NOMO-1 treated with dmso at 0.1 percent for 144 hours (cell line): ENCODE results near the gene NTSR1.
"Not testable (repeated sequence)": the region's sequence is repeated elsewhere in the genome, so short reads cannot be mapped to it uniquely, and the experiment has no call there.

Experiments used
- DNase-seq: peaks from one replicate; lab custom pipeline; 2025; ENCODE audit not compliant: unreplicated experiment; lab: John Stamatoyannopoulos, UW

Gene NTSR1

GRCh38 chr20:62671765-62672164, 36.9 kb upstream of the NTSR1 start:
- DNase-seq: peak; percentile 67

GRCh38 chr20:62674370-62674769, 34.3 kb upstream of the NTSR1 start:
- DNase-seq: no peak

- DNase-seq: peak; percentile 79
Observed at GRCh38 chr20:62675156-62675876, 33.3 kb upstream of the NTSR1 start.

- no peak for DNase-seq
Observed at GRCh38 chr20:62675877-62676260, 32.8 kb upstream of the NTSR1 start.

- no peak for DNase-seq
Observed at GRCh38 chr20:62676976-62677375, 31.7 kb upstream of the NTSR1 start.

- no peak for DNase-seq
Observed at GRCh38 chr20:62677678-62678077, 31.0 kb upstream of the NTSR1 start.

GRCh38 chr20:62678553-62678952, 30.1 kb upstream of the NTSR1 start:
- peak; percentile 89 for DNase-seq

GRCh38 chr20:62679978-62680589, 28.6 kb upstream of the NTSR1 start:
- DNase-seq: no peak

GRCh38 chr20:62682912-62683517, 25.6 kb upstream of the NTSR1 start:
- DNase-seq: no peak

GRCh38 chr20:62683660-62684322, 24.8 kb upstream of the NTSR1 start:
- DNase-seq: not testable (repeated sequence)

- DNase-seq: no peak
Observed at GRCh38 chr20:62684981-62685380, 23.7 kb upstream of the NTSR1 start.

- DNase-seq: peak; percentile 79
Observed at GRCh38 chr20:62685781-62686555, 22.7 kb upstream of the NTSR1 start.

- no peak for DNase-seq
Observed at GRCh38 chr20:62686869-62687830, 21.5 kb upstream of the NTSR1 start.

- DNase-seq: no peak
Observed at GRCh38 chr20:62688083-62688482, 20.6 kb upstream of the NTSR1 start.

- DNase-seq: no peak
Observed at GRCh38 chr20:62688855-62689460, 19.7 kb upstream of the NTSR1 start.

GRCh38 chr20:62689861-62690260, 18.8 kb upstream of the NTSR1 start:
- no peak for DNase-seq

GRCh38 chr20:62690261-62690820, 18.3 kb upstream of the NTSR1 start:
- no peak for DNase-seq

- no peak for DNase-seq
Observed at GRCh38 chr20:62691487-62691886, 17.1 kb upstream of the NTSR1 start.

- no peak for DNase-seq
Observed at GRCh38 chr20:62692176-62692575, 16.5 kb upstream of the NTSR1 start.
